HEK293 (cell line): ENCODE results near the gene CTRB1.

Experiments used
- YY1 ChIP-seq: fragments of 450-650 bp; formaldehyde crosslinking; IDR thresholded peaks from 2 replicates; pipeline ENCODE4 v1.5.1; 2018; ENCODE audit warnings: missing biosample characterization, missing genetic modification characterization
- ZNF169 ChIP-seq: fragments of 450-650 bp; formaldehyde crosslinking; IDR thresholded peaks from 2 replicates; pipeline ENCODE4 v1.5.1; 2016; ENCODE audit warnings: missing biosample characterization, missing genetic modification characterization
- ZNF510 ChIP-seq: fragments of 450-650 bp; formaldehyde crosslinking; IDR thresholded peaks from 2 replicates; pipeline ENCODE4 v1.5.1; 2018; ENCODE audit warnings: mild to moderate bottlenecking, missing genetic modification characterization, missing biosample characterization; ENCODE audit not compliant: insufficient replicate concordance
- TF ChIP-seq, protein P1 (sequence below): fragments of 450-650 bp; formaldehyde crosslinking; IDR thresholded peaks from 2 replicates; pipeline ENCODE4 v1.5.1; 2016; ENCODE audit warnings: missing biosample characterization, missing genetic modification characterization
- TF ChIP-seq, protein P2 (sequence below): fragments of 450-650 bp; formaldehyde crosslinking; IDR thresholded peaks from 2 replicates; pipeline ENCODE4 v1.5.1; 2017; ENCODE audit warnings: missing biosample characterization, missing genetic modification characterization
- TF ChIP-seq, protein P3 (sequence below): IDR thresholded peaks from 2 replicates; pipeline ENCODE4 v1.6.1; 2011; ENCODE audit warnings: mild to moderate bottlenecking, low read depth, low read length, borderline replicate concordance

GRCh38 chr16:75228143-75228976 lies 9.6 kb downstream of the CTRB1 start:
- TF ChIP-seq, protein P1, sequence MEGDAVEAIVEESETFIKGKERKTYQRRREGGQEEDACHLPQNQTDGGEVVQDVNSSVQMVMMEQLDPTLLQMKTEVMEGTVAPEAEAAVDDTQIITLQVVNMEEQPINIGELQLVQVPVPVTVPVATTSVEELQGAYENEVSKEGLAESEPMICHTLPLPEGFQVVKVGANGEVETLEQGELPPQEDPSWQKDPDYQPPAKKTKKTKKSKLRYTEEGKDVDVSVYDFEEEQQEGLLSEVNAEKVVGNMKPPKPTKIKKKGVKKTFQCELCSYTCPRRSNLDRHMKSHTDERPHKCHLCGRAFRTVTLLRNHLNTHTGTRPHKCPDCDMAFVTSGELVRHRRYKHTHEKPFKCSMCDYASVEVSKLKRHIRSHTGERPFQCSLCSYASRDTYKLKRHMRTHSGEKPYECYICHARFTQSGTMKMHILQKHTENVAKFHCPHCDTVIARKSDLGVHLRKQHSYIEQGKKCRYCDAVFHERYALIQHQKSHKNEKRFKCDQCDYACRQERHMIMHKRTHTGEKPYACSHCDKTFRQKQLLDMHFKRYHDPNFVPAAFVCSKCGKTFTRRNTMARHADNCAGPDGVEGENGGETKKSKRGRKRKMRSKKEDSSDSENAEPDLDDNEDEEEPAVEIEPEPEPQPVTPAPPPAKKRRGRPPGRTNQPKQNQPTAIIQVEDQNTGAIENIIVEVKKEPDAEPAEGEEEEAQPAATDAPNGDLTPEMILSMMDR (tag by site-specific recombination): no peak
- TF ChIP-seq, protein P2, sequence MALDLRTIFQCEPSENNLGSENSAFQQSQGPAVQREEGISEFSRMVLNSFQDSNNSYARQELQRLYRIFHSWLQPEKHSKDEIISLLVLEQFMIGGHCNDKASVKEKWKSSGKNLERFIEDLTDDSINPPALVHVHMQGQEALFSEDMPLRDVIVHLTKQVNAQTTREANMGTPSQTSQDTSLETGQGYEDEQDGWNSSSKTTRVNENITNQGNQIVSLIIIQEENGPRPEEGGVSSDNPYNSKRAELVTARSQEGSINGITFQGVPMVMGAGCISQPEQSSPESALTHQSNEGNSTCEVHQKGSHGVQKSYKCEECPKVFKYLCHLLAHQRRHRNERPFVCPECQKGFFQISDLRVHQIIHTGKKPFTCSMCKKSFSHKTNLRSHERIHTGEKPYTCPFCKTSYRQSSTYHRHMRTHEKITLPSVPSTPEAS (tag by site-specific recombination): no peak
- TF ChIP-seq YY1 (no peak), ZNF510 (tag by site-specific recombination) (no peak), ZNF169 (no peak)
- TF ChIP-seq, protein P3, sequence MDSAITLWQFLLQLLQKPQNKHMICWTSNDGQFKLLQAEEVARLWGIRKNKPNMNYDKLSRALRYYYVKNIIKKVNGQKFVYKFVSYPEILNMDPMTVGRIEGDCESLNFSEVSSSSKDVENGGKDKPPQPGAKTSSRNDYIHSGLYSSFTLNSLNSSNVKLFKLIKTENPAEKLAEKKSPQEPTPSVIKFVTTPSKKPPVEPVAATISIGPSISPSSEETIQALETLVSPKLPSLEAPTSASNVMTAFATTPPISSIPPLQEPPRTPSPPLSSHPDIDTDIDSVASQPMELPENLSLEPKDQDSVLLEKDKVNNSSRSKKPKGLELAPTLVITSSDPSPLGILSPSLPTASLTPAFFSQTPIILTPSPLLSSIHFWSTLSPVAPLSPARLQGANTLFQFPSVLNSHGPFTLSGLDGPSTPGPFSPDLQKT: no peak
